Measurements from ENCODE around the gene MED16.
"Not testable (repeated sequence)": the region's sequence is repeated elsewhere in the genome, so short reads cannot be mapped to it uniquely, and the experiment has no call there.

Gene MED16

GRCh38 chr19:825897-826644 lies 66.9 kb downstream of the MED16 start:
- DNase-seq: no peak

DNA sequence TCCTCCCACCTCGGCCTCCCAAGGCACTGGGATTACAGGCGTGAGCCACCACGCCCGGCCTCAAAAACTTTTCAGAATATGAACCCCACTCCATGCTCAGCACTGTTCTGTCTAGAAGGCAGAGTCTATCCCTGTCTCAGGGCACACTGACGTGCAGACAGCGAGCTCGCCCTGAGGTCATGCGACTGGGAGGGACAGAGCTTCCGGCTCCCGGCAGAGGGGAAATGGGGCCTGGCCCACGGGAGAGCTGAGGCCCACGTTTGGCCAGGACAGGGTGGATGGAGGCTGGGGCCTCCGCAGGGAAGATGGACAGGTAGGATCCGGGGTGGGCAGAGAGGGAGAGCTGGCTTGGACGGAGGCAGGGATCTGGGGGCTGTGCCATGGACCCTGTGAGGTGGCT lies 68.1 kb downstream of the MED16 start:
- no peak for DNase-seq

GRCh38 chr19:823565-824121 lies 69.3 kb downstream of the MED16 start:
- no peak for DNase-seq

DNA sequence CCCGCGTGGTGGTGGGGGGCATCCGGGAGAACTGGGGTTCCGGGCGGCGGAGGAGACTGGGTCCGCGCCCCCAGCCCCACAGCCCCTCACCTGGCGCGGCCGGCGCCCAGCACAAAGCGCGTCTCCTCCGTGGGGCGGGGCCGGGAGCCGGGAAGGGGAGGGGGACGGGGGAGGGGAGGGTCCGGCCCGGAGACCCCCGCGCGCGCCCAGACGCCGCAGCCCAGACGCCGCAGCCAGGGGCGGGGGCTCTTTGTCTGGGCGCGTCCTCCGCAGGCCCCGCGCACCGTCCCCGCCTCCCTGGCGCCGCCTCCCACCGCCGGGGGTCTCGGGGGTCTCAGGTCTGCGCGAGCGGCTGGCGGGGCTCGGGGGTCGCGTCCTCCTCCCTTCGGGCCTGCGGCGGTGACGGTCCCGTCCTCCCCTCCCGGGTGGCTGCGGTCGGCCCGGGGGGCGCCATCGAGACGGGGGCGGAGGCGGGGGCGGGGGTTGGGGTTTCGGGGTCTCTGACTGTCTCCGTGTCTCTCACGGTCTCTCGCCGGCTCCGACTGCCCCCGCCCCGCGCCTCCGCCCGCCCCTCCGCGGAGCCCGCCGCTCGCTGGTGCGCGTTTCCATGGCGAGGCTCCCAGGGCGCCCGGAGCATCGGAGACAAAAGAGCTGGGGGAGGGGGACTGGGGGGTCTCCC lies 71.0 kb downstream of the MED16 start, which contains the start of gene PLPPR3:
PLPPR3 (minus strand) TSS at position 131 of the 679 bp plus-strand sequence. CDS start 396 bp downstream, outside the sequence.
- no peak for DNase-seq

DNA sequence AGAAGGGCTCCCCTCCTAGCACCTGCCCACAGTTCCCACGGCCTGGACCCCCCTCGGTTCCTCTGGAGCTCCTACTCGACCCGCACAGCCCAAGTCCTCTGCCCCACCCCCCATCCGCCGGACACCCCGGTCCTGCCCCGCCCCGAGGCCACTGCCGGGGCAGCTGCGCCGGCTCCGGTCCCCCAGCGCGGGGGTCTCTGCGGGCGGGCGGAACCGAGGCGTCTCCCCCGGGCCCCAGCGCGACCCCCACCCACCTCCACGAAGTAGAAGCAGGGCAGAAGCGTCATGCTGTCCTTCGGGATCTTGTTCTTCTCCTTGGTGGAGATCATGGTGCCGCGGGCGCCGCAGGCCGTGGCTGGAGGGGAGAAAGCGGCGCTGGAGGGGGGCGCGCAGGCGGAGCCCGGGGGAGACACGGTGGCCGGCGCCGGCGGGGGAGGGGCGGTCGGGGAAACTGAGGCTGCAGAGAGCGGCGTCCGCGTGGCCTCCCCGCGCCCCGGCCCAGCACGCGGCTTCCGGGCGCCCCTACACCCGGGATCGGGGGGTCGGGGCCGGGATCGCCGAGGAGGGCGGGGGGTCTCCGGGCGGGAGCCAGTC lies 71.7 kb downstream of the MED16 start:
- DNase-seq: no peak

GRCh38 chr19:820212-820611 lies 72.8 kb downstream of the MED16 start:
- DNase-seq: not testable (repeated sequence)

Data from central memory CD4-positive, alpha-beta T cell (primary cell).